Smooth muscle cell (in vitro differentiated cells): ENCODE data around the gene SPATA2. TPM values are rescaled to one million over a fixed set of nuclear protein-coding genes. Genes with fewer than 3 reads are reported as not detected.

ENCODE experiments used
- DNase-seq: peaks from one replicate; lab custom pipeline; 2025; ENCODE audit not compliant: unreplicated experiment; lab: John Stamatoyannopoulos, UW
- H2AFZ ChIP-seq: fragments of 200-600 bp; sonication (generic); 2 replicates; pipeline ENCODE4 v1.6.0; 2016; ENCODE audit warnings: antibody characterized with exemption, low read depth, mild to moderate bottlenecking
- H3F3A ChIP-seq: fragments of 200-600 bp; sonication (generic); 2 replicates; pipeline ENCODE4 v1.6.0; 2017; ENCODE audit warnings: antibody characterized with exemption, low read depth
- H3K27ac ChIP-seq: fragments of 200-600 bp; sonication (generic); 2 replicates; pipeline ENCODE4 v1.5.1; 2016; ENCODE audit warnings: low read depth, mild to moderate bottlenecking
- H3K27me3 ChIP-seq: fragments of 200-600 bp; sonication (generic); 2 replicates; pipeline ENCODE4 v1.6.1; 2016; ENCODE audit warnings: low read depth, mild to moderate bottlenecking
- H3K36me3 ChIP-seq: fragments of 200-600 bp; sonication (generic); 2 replicates; pipeline ENCODE4 v1.5.1; 2016; ENCODE audit warnings: low read depth
- H3K4me1 ChIP-seq: fragments of 200-600 bp; sonication (generic); 2 replicates; pipeline ENCODE4 v1.5.1; 2016; ENCODE audit warnings: low read depth
- H3K4me2 ChIP-seq: fragments of 200-600 bp; sonication (generic); 2 replicates; pipeline ENCODE4 v1.6.0; 2016; ENCODE audit warnings: mild to moderate bottlenecking
- H3K4me3 ChIP-seq: fragments of 200-600 bp; sonication (generic); 2 replicates; pipeline ENCODE4 v1.5.1; 2016; ENCODE audit warnings: mild to moderate bottlenecking
- H3K79me2 ChIP-seq: fragments of 200-600 bp; sonication (generic); 2 replicates; pipeline ENCODE4 v1.6.0; 2016; ENCODE audit warnings: low read depth, mild to moderate bottlenecking
- H3K9ac ChIP-seq: fragments of 200-600 bp; sonication (generic); 2 replicates; pipeline ENCODE4 v1.6.0; 2016; ENCODE audit warnings: low read depth
- H3K9me3 ChIP-seq: fragments of 200-600 bp; sonication (generic); replicated peaks from 2 replicates; pipeline ENCODE4 v1.5.1; 2016; ENCODE audit warnings: low read depth
- H4K20me1 ChIP-seq: fragments of 200-600 bp; sonication (generic); 2 replicates; pipeline ENCODE4 v1.6.0; 2016; ENCODE audit warnings: low read depth
- WGBS: methylation state at CpG from one replicate; pipeline ENCODE4 v1.1.7; 2016; ENCODE audit warnings: low lambda C conversion rate; 5-methylcytosine and 5-hydroxymethylcytosine counted together
- polyA plus RNA-seq: library from polyadenylated mRNA; unstranded; fragments of >200 nt; fragmentation: Nextera tagmentation; extraction: Ambion mirVana; gene quantifications from 2 replicates; pipeline ENCODE4 v1.2.1, GENCODE V29; 2016
- total RNA-seq: library from RNA; depleted of rRNA; stranded (reverse); fragments of >200 nt; gene quantifications from 2 replicates; pipeline ENCODE4 v1.2.3, GENCODE V29; 2014
- TF ChIP-seq, protein P1 (sequence below): fragments of 200-600 bp; sonication (generic); IDR thresholded peaks from 2 replicates; pipeline ENCODE4 v1.5.1; 2017; ENCODE audit warnings: borderline replicate concordance, mild to moderate bottlenecking, antibody characterized with exemption; ENCODE audit not compliant: insufficient read depth, poor library complexity, severe bottlenecking

The SPATA2 gene
- total and polyA plus RNA-seq, 2 experiments from 2014 or later: 3.9 to 9.9 TPM

- H2AFZ ChIP-seq: no peak overlapping the region
- TF ChIP-seq, protein P1, sequence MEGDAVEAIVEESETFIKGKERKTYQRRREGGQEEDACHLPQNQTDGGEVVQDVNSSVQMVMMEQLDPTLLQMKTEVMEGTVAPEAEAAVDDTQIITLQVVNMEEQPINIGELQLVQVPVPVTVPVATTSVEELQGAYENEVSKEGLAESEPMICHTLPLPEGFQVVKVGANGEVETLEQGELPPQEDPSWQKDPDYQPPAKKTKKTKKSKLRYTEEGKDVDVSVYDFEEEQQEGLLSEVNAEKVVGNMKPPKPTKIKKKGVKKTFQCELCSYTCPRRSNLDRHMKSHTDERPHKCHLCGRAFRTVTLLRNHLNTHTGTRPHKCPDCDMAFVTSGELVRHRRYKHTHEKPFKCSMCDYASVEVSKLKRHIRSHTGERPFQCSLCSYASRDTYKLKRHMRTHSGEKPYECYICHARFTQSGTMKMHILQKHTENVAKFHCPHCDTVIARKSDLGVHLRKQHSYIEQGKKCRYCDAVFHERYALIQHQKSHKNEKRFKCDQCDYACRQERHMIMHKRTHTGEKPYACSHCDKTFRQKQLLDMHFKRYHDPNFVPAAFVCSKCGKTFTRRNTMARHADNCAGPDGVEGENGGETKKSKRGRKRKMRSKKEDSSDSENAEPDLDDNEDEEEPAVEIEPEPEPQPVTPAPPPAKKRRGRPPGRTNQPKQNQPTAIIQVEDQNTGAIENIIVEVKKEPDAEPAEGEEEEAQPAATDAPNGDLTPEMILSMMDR: no peak
- WGBS: 58% methylated on average over 11 of the region's 11 CpGs
- no peak for DNase-seq
- no peak overlapping the region for H3K4me3 ChIP-seq
- H3K4me1 ChIP-seq: peaks cover 14% of the 10 kb centered on the region
- H3K27me3 ChIP-seq: no peaks in the 10 kb centered on the region
- no peaks in the 10 kb centered on the region for H3K9me3 ChIP-seq
- H3K9ac ChIP-seq: peak overlapping the region; percentile 1
- peaks cover 51% of the 10 kb centered on the region for H4K20me1 ChIP-seq
- H3F3A ChIP-seq: peaks cover 4% of the 10 kb centered on the region
- peak overlapping the region; percentile 40 for H3K4me2 ChIP-seq
- no peak overlapping the region for H3K27ac ChIP-seq
- H3K79me2 ChIP-seq: no peaks in the 10 kb centered on the region
- no peaks in the 10 kb centered on the region for H3K36me3 ChIP-seq
These were observed 22.5 kb downstream of the SPATA2 start for GRCh38 chr20:49892817-49893216.

DNA sequence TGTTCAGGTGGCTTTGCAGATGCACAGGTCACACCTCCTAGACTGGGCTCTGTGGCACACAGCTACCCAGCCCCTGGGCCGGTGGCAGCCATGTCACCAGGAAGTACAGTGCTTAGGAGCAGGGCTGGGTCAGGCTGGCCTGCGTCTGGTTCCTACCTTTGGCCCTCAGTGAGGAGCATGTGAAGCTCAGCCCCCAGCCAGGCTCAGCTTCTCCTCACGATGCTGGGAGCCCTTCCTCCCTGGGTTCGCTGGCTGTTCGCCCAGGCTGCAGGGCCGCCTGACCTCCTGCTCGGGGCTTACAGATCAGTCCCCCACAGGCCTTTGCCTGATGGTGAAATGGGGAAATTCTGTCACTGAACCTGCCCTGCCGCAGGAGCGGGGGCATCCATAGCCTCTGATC, 23.1 kb downstream of the SPATA2 start:
- H3K4me2 ChIP-seq: no peak overlapping the region
- no peak for DNase-seq
- no peaks in the 10 kb centered on the region for H3K27me3 ChIP-seq
- H3F3A ChIP-seq: peaks cover 4% of the 10 kb centered on the region
- no peaks in the 10 kb centered on the region for H3K36me3 ChIP-seq
- no peak overlapping the region for H3K27ac ChIP-seq
- TF ChIP-seq, protein P1: no peak
- 92% methylated on average over 9 of the region's 9 CpGs for WGBS
- no peak overlapping the region for H3K9ac ChIP-seq
- no peaks in the 10 kb centered on the region for H3K9me3 ChIP-seq
- peaks cover 14% of the 10 kb centered on the region for H3K4me1 ChIP-seq
- no peak overlapping the region for H2AFZ ChIP-seq
- no peak overlapping the region for H3K4me3 ChIP-seq
- no peaks in the 10 kb centered on the region for H3K79me2 ChIP-seq
- H4K20me1 ChIP-seq: peaks cover 50% of the 10 kb centered on the region

- TF ChIP-seq, protein P1: no peak
- WGBS: 92% methylated on average over 13 of the region's 13 CpGs
- Histone ChIP-seq H3K27me3 (no peaks in the 10 kb centered on the region), H3K9ac (no peak overlapping the region), H3F3A (peaks cover 2% of the 10 kb centered on the region), H3K27ac (no peak overlapping the region), H3K4me1 (peaks cover 14% of the 10 kb centered on the region), H3K36me3 (no peaks in the 10 kb centered on the region), H3K4me3 (no peak overlapping the region), H4K20me1 (peaks cover 43% of the 10 kb centered on the region), H3K79me2 (no peaks in the 10 kb centered on the region), H2AFZ (no peak overlapping the region), H3K9me3 (no peaks in the 10 kb centered on the region), H3K4me2 (no peak overlapping the region)
- no peak for DNase-seq
These were observed 23.7 kb downstream of the SPATA2 start for GRCh38 chr20:49891476-49892110.
